HL-60/S4 treated with phorbol 12-myristate 13-acetate at 8.2 ng/mL for 4 days and 3 days (cell line): Measurements from ENCODE around the gene ARTN.

Experiments
- in situ Hi-C: fragments of 300-500 bp; cut with MboI; formaldehyde crosslinking; loops from 2 replicates; pipeline ENCODE4 v1.15.0; 2022; ENCODE audit warnings: low sequenced_read_pairs

Gene ARTN

DNA sequence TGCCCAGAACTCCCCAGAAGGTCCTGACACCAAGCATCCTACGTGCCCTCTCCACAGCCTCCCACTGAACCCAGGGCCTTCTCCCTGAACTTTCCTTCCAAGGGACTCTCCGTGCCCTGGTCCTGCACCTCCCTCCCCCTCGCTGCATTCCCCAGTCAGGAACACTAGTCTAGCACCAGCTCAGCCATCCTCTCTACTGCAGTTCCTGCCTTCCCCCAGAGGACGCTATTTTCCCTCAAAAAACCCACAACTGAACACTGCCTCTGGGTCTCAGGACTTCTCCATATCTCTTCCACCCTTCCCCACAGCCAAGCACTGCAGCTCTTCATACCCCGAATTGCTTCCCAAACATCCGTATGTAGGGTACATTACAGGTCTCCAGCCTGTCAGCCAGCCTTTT, 12.6 kb upstream of the ARTN start:
- in situ Hi-C loops = no loop called here

DNA sequence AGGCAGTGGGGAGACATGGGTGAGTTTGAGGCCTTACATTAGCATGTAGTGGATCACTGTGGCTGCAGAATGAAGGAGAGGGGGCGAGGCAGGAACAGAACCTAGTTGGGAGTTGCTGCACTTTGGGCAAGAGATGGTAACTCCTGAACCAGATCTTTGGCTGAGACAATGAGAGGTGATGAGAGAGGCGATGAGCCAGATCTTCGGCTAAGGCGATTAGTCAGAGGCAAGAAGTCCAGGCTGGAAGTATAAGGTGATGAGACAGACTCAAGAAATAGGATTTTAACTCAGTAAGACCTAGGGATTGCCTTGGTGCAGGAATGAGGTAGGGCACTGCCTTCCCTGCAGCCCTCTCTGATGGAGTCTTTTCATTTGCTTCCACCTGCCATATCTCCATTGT, 9.1 kb upstream of the ARTN start:
- in situ Hi-C loops = no loop called here

DNA sequence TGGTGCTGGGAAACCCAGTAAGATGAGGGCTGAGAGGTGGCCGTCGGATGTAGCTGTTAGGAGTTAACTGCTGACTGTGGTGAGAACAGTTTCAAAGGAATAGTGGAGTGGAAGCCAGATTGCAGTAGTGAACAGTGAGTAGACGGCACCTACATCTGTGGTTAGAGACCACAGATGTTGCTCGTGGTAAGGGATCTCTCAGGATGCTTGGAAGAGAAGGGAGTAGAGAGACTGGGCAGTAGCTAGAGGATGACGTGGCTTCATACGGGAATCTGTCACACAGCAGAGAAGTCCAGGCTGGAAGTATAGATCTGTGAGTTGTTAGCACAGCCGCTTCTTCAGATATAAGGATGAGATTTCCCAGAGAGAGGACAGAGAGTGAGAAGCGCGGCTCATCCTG, 7.8 kb upstream of the ARTN start:
- in situ Hi-C loops = no loop called here

DNA sequence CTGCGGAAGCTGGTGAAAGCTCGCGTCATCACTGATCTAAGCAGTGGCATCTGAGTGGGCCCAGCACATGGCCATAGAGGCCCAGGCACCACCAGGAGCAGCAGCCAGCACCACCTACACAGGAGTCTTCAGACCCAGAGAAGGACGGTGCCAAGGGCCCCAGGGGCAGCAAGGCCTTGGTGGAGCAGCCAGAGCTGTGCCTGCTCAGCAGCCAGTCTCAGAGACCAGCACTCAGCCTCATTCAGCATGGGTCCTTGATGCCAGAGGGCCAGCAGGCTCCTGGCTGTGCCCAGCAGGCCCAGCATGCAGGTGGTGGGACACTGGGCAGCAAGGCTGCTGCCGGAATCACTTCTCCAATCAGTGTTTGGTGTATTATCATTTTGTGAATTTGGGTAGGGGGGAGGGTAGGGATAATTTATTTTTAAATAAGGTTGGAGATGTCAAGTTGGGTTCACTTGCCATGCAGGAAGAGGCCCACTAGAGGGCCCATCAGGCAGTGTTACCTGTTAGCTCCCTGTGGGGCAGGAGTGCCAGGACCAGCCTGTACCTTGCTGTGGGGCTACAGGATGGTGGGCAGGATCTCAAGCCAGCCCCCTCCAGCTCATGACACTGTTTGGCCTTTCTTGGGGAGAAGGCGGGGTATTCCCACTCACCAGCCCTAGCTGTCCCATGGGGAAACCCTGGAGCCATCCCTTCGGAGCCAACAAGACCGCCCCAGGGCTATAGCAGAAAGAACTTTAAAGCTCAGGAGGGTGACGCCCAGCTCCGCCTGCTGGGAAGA, 3.2 kb upstream of the ARTN start:
- in situ Hi-C loops = loop anchor here (10.0 kb wide), 1 partner anchor 156 kb away; no protein-coding TSS in a partner anchor

DNA sequence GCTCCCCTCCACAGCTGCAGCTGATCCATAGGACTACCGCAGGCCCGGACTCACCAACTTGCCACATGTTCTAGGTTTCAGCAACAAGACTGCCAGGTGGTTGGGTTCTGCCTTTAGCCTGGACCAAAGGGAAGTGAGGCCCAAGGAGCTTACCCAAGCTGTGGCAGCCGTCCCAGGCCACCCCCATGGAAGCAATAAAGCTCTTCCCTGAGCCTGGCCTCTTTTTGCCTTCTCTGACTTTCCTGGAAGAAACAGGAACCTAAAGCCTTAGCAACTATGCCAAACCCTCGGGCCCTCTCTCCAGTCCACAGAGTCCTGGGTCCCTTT, 2.7 kb upstream of the ARTN start:
- in situ Hi-C loops = loop anchor here (10.0 kb wide), 1 partner anchor 156 kb away; no protein-coding TSS in a partner anchor

GRCh38 chr1:43931711-43932660, 1.6 kb upstream of the ARTN start:
- in situ Hi-C loops = loop anchor here (10.0 kb wide), 1 partner anchor 157 kb away; no protein-coding TSS in a partner anchor

DNA sequence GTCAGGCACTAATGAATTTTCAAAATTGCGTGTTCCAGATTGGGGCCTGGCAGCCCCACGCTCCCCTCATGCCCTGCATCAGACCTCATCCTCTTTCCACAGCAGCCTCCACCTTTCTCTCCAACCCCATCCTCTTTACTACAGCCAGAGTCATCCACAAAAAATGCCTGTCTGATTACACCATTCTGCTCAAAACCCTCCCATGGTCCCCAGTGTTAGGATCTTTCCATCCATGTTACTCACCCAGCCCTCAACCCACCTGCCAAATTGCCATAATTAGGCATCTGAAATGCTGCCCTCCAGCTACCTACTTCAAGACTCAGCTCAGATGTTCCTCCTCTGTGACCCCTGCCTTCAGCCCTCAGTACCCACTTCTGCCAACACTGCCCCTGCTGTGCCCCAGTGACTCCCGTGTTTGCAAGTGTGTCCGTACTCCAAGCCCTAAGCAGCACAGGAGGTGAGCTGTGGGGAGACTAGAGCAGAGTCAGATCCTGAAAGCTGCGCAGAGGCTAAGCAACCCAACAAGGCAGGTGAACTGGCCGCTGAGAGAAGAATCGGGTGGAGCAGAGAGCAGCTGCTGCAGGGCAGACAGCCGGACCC, 715 bp upstream of the ARTN start:
- in situ Hi-C loops = loop anchor here (10.0 kb wide), 1 partner anchor 158 kb away; no protein-coding TSS in a partner anchor

DNA sequence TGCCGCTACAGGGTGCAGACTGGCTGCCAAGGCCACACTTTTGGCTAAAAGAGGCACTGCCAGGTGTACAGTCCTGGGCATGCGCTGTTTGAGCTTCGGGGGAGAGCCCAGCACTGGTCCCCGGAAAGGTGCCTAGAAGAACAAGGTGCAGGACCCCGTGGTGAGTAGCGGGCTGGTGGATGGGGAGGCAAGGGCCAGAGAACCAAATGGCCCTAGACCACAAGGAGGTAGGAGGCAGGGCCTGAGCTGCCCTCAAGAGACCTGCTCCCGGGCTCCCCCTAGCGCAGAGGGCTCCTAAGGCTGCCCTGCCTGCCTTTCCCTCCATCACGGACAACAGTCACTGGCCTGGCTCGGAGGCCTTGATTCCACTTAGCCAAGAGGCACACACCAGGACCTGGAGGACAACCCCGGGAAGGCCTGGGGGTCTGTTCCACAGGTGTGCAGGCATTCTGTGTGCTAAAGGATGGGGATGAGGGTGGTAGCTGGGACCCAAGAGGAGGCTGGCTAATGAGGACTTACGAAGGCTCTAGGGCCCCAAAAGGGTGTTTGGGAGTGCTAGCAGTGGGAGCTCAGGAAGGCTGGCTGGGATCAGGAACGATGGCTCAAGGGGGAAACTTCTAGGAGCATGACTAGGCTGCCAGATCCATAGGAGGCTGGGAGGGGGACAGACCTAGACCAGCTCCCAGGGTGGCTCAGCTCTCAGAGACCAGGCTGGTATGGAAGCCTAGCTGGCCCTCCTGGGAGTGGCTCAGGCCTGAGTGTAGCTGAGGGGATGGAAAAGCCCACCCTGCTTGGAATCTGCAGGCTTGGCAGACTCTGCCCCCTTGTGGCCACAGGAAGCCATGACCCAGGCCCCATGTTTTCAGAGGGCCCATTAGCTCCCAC, 742 bp downstream of the ARTN start:
- in situ Hi-C loops = loop anchor here (10.0 kb wide), 1 partner anchor 160 kb away; no protein-coding TSS in a partner anchor

GRCh38 chr1:43934986-43935324, 1.4 kb downstream of the ARTN start:
- in situ Hi-C loops = loop anchor here (10.0 kb wide), 1 partner anchor 160 kb away; no protein-coding TSS in a partner anchor

- in situ Hi-C loops = loop anchor here (10.0 kb wide), 1 partner anchor 161 kb away; no protein-coding TSS in a partner anchor
Measured at GRCh38 chr1:43935711-43936427, 2.3 kb downstream of the ARTN start.

DNA sequence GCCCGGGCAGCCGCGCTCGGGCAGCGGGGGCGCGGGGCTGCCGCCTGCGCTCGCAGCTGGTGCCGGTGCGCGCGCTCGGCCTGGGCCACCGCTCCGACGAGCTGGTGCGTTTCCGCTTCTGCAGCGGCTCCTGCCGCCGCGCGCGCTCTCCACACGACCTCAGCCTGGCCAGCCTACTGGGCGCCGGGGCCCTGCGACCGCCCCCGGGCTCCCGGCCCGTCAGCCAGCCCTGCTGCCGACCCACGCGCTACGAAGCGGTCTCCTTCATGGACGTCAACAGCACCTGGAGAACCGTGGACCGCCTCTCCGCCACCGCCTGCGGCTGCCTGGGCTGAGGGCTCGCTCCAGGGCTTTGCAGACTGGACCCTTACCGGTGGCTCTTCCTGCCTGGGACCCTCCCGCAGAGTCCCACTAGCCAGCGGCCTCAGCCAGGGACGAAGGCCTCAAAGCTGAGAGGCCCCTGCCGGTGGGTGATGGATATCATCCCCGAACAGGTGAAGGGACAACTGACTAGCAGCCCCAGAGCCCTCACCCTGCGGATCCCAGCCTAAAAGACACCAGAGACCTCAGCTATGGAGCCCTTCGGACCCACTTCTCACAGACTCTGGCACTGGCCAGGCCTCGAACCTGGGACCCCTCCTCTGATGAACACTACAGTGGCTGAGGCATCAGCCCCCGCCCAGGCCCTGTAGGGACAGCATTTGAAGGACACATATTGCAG, 3.0 kb downstream of the ARTN start:
- in situ Hi-C loops = loop anchor here (10.0 kb wide), 1 partner anchor 162 kb away; no protein-coding TSS in a partner anchor

GRCh38 chr1:43937179-43937865, 3.7 kb downstream of the ARTN start:
- in situ Hi-C loops = loop anchor here (10.0 kb wide), 1 partner anchor 163 kb away; no protein-coding TSS in a partner anchor

- in situ Hi-C loops = loop anchor here (10.0 kb wide), 1 partner anchor 164 kb away; no protein-coding TSS in a partner anchor
Measured at GRCh38 chr1:43938383-43938782, 4.8 kb downstream of the ARTN start.

DNA sequence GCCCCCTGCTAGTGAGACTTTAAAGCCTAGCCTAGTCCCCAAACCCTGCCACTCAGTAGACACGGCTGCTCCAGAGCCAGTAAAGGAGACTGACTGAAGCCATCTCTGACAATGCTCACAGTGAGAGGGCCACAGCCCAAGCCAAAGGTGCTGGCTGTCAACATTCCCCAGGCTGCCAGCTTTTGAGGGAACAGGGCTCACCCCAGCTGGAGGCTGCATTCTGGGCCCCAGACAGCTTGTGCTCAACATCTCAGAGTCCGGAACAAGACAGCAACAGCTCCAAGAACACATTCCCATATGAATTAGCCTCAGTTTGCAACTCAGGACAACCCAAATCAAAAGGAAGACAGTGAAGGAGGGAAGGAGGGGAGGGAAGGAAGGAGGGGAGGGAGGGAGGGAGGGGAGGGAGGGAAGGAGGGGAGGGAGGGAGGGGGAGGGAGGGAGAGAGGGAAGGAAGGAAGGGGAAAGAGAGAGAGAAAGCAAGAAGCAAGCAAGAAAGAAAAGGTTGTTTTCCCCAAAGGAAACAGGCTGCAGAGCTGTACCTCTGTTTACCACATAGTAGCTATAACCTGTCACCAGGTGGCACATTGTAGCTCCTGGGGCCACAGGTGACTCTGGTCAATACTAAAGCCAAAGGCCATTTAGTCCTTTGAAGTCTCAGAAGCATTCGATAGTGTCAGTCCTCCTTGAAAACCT, 5.4 kb downstream of the ARTN start:
- in situ Hi-C loops = loop anchor here (10.0 kb wide), 1 partner anchor 164 kb away; no protein-coding TSS in a partner anchor

DNA sequence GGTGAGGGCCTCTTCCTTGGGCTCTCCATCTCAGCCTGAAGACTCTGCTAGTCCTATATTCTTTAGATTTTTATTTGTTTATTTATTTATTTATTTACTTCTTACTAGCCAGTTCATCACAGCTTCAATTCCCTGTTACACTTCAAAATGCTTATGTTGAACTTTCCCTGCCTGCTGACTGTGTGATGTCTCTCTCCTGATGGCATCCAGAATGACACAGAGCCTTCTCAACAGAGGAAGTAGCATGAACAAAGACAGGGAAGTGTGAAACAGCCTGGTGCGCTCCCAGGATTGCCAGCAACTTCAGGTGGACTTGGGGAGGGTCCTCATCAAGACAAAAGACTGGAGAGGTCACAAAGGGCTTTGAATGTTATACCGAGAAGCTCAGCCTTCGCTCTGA, 8.8 kb downstream of the ARTN start:
- in situ Hi-C loops = no loop called here

DNA sequence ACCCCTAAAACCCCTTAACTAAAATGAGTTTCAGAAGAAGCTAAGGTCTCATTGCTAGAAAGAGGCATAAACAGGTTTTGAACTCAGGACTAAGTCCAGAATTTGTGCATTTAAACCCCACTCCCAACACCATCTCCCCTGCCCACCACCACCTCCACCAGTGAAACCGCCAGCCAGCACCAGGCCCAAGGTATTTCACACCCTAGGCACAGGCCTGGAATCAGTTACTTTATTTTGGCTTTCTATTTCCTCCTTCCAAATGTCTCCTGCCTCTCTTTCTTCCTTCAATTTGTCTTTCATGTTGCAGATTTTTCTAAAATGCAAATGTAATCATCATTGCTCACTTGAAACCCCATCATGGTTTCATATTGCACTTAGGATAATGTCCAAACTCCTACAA, 11.3 kb downstream of the ARTN start:
- in situ Hi-C loops = no loop called here

- in situ Hi-C loops = no loop called here
Measured at GRCh38 chr1:43945674-43946235, 12.2 kb downstream of the ARTN start.
